Measurements from ENCODE around the gene SV2B.

- no peak for TF ChIP-seq POLR2A (IDR thresholded peaks at IDR 0.05)
- TF ChIP-seq CTCF (IDR thresholded peaks at IDR 0.05) = no peak
Measured at GRCh38 chr15:91308199-91308598, 208.1 kb downstream of the SV2B start.

All from stomach (tissue), 4 donors.